ENCODE data around the gene NRL.
A peak's percentile ranks its signal among the peaks of the same experiment; 100 is the strongest.

The NRL gene

GRCh38 chr14:24114532-24115421 lies at the start of gene NRL, which contains the start of gene DCAF11:
TSS of gene NRL (minus strand) at chr14:24114949. CDS start at chr14:24082848, 32,101 bp downstream.
TSS of gene DCAF11 (plus strand) at chr14:24114777. CDS start at chr14:24115595, 818 bp downstream.
- DNase-seq: peak; percentile 99

DNA sequence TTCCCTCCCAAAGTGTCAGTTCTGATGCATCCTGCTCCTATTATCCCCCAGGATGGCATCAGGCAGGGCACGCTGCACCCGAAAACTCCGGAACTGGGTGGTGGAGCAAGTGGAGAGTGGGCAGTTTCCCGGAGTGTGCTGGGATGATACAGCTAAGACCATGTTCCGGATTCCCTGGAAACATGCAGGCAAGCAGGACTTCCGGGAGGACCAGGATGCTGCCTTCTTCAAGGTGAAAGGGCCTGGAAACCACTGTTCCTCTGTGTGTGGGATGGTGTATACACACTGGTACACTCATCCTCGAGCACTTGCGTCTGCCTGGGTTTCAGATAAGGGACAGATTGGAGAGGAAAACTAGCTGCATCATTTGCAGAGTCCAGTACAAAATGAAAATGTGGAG lies 47.3 kb upstream of the NRL start:
- DNase-seq: no peak

- peak; percentile 95 for DNase-seq
These were observed 46.4 kb upstream of the NRL start, which contains the start of gene IRF9 for GRCh38 chr14:24160850-24161804. TSS of gene IRF9 (plus strand) at chr14:24161265. CDS start at chr14:24162145, 880 bp downstream.

- DNase-seq: no peak
These were observed 45.7 kb upstream of the NRL start for GRCh38 chr14:24160499-24160849.

- no peak for DNase-seq
These were observed 45.2 kb upstream of the NRL start for GRCh38 chr14:24159777-24160498.

DNA sequence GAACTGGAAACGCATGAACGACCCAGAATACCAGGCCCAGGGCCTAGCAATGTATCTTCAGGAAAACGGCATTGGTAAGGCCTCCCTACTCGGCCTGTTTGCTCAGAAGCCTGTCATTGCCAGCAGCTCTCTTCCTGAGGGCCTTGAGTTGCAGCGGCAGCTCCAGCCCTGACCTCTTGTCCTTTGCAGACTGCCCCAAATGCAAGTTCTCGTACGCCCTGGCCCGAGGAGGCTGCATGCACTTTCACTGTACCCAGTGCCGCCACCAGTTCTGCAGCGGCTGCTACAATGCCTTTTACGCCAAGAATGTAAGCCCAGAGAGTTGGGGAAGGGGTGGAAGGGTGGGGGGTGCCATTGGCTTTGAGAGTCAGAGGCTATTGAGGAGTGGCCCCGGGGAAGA lies 42.6 kb upstream of the NRL start:
- DNase-seq: no peak

- no peak for DNase-seq
These were observed 42.1 kb upstream of the NRL start for GRCh38 chr14:24156840-24157239.

- no peak for DNase-seq
These were observed 40.4 kb upstream of the NRL start for GRCh38 chr14:24155100-24155499.

GRCh38 chr14:24151404-24152080 lies 36.8 kb upstream of the NRL start:
- no peak for DNase-seq

DNA sequence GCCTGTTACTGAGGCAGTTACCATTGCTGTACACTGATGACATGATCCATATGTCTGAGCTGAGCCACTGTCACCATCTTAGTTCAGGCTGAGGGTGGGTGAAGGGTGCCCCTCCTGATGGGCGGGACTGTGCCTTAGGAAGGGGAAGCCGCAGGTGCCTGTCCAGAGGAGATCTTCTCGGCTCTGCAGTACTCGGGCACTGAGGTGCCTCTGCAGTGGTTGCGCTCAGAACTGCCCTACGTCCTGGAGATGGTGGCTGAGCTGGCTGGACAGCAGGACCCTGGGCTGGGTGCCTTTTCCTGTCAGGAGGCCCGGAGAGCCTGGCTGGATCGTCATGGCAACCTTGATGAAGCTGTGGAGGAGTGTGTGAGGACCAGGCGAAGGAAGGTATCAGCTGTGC lies 36.2 kb upstream of the NRL start:
- no peak for DNase-seq

DNA sequence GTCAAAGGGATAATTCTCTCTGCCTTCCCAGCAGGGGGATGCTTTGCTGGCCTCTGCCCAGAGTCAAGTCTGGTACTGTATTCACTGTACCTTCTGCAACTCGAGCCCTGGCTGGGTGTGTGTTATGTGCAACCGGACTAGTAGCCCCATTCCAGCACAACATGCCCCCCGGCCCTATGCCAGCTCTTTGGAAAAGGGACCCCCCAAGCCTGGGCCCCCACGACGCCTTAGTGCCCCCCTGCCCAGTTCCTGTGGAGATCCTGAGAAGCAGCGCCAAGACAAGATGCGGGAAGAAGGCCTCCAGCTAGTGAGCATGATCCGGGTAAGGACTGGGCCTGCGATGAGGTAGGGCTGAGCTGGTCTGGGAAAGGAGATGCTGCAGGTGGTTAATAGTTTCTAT lies 35.8 kb upstream of the NRL start:
- DNase-seq: no peak

DNA sequence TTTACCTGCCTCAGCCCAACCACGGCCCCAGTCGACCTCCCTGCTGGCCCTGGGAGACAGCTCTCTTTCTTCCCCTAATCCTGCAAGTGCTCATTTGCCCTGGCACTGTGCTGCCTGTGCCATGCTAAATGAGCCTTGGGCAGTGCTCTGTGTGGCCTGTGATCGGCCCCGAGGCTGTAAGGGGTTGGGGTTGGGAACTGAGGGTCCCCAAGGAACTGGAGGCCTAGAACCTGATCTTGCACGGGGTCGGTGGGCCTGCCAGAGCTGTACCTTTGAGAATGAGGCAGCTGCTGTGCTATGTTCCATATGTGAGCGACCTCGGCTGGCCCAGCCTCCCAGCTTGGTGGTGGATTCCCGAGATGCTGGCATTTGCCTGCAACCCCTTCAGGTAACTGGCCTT lies 35.3 kb upstream of the NRL start:
- no peak for DNase-seq

- no peak for DNase-seq
These were observed 34.7 kb upstream of the NRL start for GRCh38 chr14:24149302-24149969.

DNA sequence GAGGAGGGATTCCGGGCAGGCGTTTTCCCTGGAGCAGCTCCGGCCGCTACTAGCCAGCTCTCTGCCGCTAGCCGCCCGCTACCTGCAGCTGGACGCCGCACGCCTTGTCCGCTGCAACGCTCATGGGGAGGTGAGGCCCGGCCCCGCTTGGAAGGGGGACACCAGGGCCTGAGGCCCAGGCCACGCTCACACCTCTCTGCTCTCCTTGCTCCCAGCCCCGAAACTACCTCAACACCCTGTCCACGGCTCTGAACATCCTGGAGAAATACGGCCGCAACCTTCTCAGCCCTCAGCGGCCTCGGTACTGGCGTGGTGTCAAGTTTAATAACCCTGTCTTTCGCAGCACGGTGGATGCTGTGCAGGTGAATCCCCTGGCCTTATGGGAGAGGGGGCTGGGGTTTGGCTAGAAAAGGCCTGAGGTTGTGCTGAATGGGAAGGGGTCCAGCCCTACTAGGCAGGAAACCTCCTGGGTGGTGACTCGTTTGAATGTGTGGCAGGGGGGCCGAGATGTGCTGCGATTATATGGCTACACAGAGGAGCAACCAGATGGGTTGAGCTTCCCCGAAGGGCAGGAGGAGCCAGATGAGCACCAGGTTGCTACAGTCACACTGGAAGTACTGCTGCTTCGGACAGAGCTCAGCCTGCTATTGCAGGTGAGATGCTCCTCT lies 33.1 kb upstream of the NRL start:
- no peak for DNase-seq

GRCh38 chr14:24146978-24147760 lies 32.4 kb upstream of the NRL start, which contains the start of gene RNF31:
TSS of gene RNF31 (plus strand) at chr14:24147498. CDS start at chr14:24147699, 201 bp downstream.
- peak; percentile 98 for DNase-seq

DNA sequence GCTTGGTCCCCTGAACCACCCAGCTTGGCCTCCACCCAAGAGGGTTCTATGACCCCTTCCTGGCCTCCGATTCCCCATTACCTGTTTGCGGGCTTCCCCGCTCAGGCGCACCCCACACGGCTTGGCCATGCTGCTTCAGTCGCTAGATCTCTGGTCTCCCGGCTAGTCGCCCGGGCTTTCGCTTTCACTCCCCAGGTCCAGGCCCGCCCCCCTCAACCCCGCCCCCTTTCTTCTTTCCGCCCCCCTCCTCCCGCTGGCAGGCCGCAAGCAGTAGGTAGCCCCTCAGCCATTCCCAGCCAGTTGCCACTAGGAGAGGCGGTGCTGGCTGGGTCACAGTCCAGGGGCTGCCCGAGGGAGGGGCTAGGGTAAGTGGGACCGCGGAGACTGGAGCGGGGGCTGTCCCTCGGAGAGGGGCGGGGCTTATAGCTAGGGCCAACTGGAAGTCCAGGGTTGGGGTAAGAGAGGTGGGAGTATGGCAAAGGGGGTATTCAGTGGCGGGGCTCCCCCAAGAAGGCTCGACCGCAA lies 31.8 kb upstream of the NRL start, which contains the start of gene PSME2:
PSME2 (minus strand) TSS at position 158 of the 525 bp plus-strand sequence; CDS start at position 129, 29 bp downstream.
- peak; percentile 97 for DNase-seq

DNA sequence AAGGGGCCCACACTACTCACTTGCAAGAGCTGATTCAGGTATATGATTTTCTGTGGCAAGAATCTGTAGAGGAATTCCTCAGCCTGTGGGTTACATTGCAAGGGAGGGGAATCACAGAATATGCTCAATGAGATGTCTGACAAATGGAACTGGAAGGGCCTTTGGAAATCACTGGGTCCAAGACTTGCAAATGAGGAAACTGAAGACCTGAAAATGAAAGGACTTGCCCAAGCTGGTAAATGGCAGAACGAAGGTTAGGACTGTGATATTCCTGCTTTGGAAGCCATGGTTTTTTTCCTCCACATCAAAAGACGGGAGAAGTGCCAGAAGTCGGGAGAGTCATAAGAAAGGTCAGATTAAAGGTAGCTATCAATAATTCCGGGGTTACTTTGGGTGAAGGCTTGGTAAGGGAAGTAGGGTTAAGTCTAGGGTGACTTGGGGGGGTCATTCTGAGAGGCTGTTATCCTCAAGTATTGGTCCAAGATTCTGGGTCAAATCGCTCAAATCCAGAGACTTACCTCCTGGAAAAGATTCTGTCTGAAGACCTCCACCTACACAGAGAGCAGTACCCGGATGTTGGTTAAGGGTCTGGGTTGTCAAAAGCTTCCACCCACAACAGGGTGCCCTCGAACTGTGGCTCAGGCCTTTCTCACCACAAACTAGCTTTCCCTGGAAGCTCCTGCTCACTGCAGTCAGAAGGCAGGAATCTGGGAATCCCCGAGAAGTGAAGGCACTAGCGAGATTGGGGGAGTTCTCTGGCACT lies 31.1 kb upstream of the NRL start:
- no peak for DNase-seq

GRCh38 chr14:24145219-24145618 lies 30.5 kb upstream of the NRL start:
- DNase-seq: no peak

GRCh38 chr14:24144451-24144850 lies 29.7 kb upstream of the NRL start:
- no peak for DNase-seq
